IMR-90 (cell line): ENCODE data around the gene HNRNPM. TPM values are rescaled to one million over a fixed set of nuclear protein-coding genes. Genes with fewer than 3 reads are reported as not detected.

ENCODE experiments used
- ATAC-seq: fragments of 200-7000 bp; cut with Tn5 transposase; 2 replicates; pipeline ENCODE4 v1.9.1; 2020; ENCODE audit warnings: low read depth, mild to moderate bottlenecking, moderate library complexity
- BruUV-seq: library from RNA; stranded (reverse); fragments of 400-500 nt; replicated peaks from 2 replicates; lab custom pipeline; 2021; lab: Mats Ljungman, UMichigan
- CTCF ChIA-PET: fragments of 300-600 bp; formaldehyde crosslinking; extraction: SDS; loops from one replicate; lab custom pipeline; 2021; ENCODE audit warnings: antibody characterized with exemption; lab: Yijun Ruan, JAX
- POLR2A ChIA-PET: fragments of 300-600 bp; sonication (Branson Sonifier 250); formaldehyde crosslinking; loops from one replicate; lab custom pipeline; 2022; ENCODE audit warnings: antibody characterized with exemption; ENCODE audit not compliant: unreplicated experiment; lab: Charles Lee
- DNase-seq: peaks from one replicate; pipeline ENCODE4 v3.0.0; 2013
- H2AFZ ChIP-seq: replicated peaks from 2 replicates; pipeline ENCODE3; 2013; ENCODE audit warnings: low read length, mild to moderate bottlenecking; ENCODE audit not compliant: poor library complexity
- H2AK5ac ChIP-seq: 2 replicates; pipeline ENCODE4 v1.6.1; 2013; ENCODE audit warnings: low read depth, low read length, inconsistent platforms
- H2AK9ac ChIP-seq: replicated peaks from 2 replicates; pipeline ENCODE3; 2013; ENCODE audit warnings: mild to moderate bottlenecking, low read depth, low read length, moderate library complexity; ENCODE audit not compliant: poor library complexity
- H2BK120ac ChIP-seq: 2 replicates; pipeline ENCODE4 v1.6.1; 2013; ENCODE audit warnings: low read depth, low read length, inconsistent platforms
- H2BK15ac ChIP-seq: 3 replicates; pipeline ENCODE4 v1.6.1; 2013; ENCODE audit warnings: low read depth, low read length, inconsistent platforms
- H2BK20ac ChIP-seq: 2 replicates; pipeline ENCODE4 v1.6.1; 2013; ENCODE audit warnings: low read depth, mild to moderate bottlenecking, inconsistent platforms, low read length, moderate library complexity
- H2BK5ac ChIP-seq: 2 replicates; pipeline ENCODE4 v1.6.1; 2013; ENCODE audit warnings: mild to moderate bottlenecking, low read depth, low read length, inconsistent platforms; ENCODE audit not compliant: poor library complexity, severe bottlenecking
- H3K14ac ChIP-seq: replicated peaks from 2 replicates; pipeline ENCODE4 v1.6.1; 2013; ENCODE audit warnings: low read depth, low read length, inconsistent platforms
- H3K18ac ChIP-seq: 2 replicates; pipeline ENCODE4 v1.6.1; 2013; ENCODE audit warnings: low read depth, low read length, control low read depth
- H3K23ac ChIP-seq: 2 replicates; pipeline ENCODE4 v1.6.1; 2013; ENCODE audit warnings: low read depth, low read length, inconsistent platforms
- H3K27ac ChIP-seq: 2 replicates; pipeline ENCODE4 v1.5.1; 2013; ENCODE audit warnings: mild to moderate bottlenecking, control low read depth, low read length; ENCODE audit not compliant: insufficient read depth
- H3K27me3 ChIP-seq: 2 replicates; pipeline ENCODE4 v1.6.1; 2013; ENCODE audit warnings: low read length; ENCODE audit not compliant: control insufficient read depth, insufficient read depth
- H3K36me3 ChIP-seq: 2 replicates; pipeline ENCODE4 v1.6.1; 2013; ENCODE audit warnings: low read length, mixed read lengths; ENCODE audit not compliant: control insufficient read depth, insufficient read depth
- H3K4ac ChIP-seq: 2 replicates; pipeline ENCODE4 v1.6.1; 2013; ENCODE audit warnings: low read depth, low read length, inconsistent platforms
- H3K4me1 ChIP-seq: 2 replicates; pipeline ENCODE4 v1.6.1; 2013; ENCODE audit warnings: low read length, mixed read lengths; ENCODE audit not compliant: control insufficient read depth, insufficient read depth
- H3K4me2 ChIP-seq: 2 replicates; pipeline ENCODE4 v1.6.1; 2013; ENCODE audit warnings: low read depth, mild to moderate bottlenecking, control low read depth, low read length, moderate library complexity
- H3K4me3 ChIP-seq: 2 replicates; pipeline ENCODE4 v1.5.1; 2013; ENCODE audit warnings: low read depth, mild to moderate bottlenecking, control low read depth, low read length, moderate library complexity; ENCODE audit not compliant: insufficient read depth
- H3K56ac ChIP-seq: 2 replicates; pipeline ENCODE4 v1.6.1; 2013; ENCODE audit warnings: low read length, inconsistent platforms; ENCODE audit not compliant: insufficient read depth; ENCODE audit errors: extremely low read depth
- H3K79me1 ChIP-seq, 2 experiments: 2 replicates each; pipeline ENCODE4 v1.6.1; 2013; ENCODE audit warnings: low read length in 2 of 2, inconsistent platforms in 1 of 2, low read depth in 1 of 2
- H3K9ac ChIP-seq: 2 replicates; pipeline ENCODE4 v1.6.1; 2013; ENCODE audit warnings: low read depth, low read length, control low read depth
- H3K9me1 ChIP-seq: 2 replicates; pipeline ENCODE4 v1.6.1; 2013; ENCODE audit warnings: low read length, inconsistent platforms; ENCODE audit not compliant: insufficient read depth
- H3K9me3 ChIP-seq: 2 replicates; pipeline ENCODE4 v1.6.1; 2013; ENCODE audit warnings: low read length; ENCODE audit not compliant: control insufficient read depth, insufficient read depth
- H4K20me1 ChIP-seq: 2 replicates; pipeline ENCODE4 v1.6.1; 2013; ENCODE audit warnings: low read length, inconsistent platforms; ENCODE audit not compliant: insufficient read depth
- H4K5ac ChIP-seq: 2 replicates; pipeline ENCODE4 v1.6.1; 2013; ENCODE audit warnings: mild to moderate bottlenecking, low read depth, low read length, control low read depth
- H4K8ac ChIP-seq, 2 experiments: 2 replicates each; pipeline ENCODE4 v1.6.1; 2013; ENCODE audit warnings: low read depth in 2 of 2, low read length in 2 of 2, control low read depth in 1 of 2, inconsistent platforms in 1 of 2
- H4K91ac ChIP-seq: 2 replicates; pipeline ENCODE4 v1.6.1; 2013; ENCODE audit warnings: low read depth, low read length, inconsistent platforms; ENCODE audit not compliant: insufficient read depth
- BHLHE40 ChIP-seq: fragments of 150-350 bp; IDR thresholded peaks from 2 replicates; pipeline ENCODE4 v1.6.1; 2016; ENCODE audit warnings: mild to moderate bottlenecking, low read depth, low read length
- CEBPB ChIP-seq: IDR thresholded peaks from 2 replicates; pipeline ENCODE4 v1.6.1; 2012; ENCODE audit warnings: low read depth, low read length, improper control_type of control experiment
- whole genome bisulfite sequencing, 2 experiments: methylation state at CpG; one replicate each; pipeline versions ENCODE4 v1.1.5 to v1.1.7; 2013; ENCODE audit warnings: missing lambda C conversion rate in 2 of 2; ENCODE audit not compliant: insufficient read length in 1 of 2; ENCODE audit errors: extremely low coverage in 2 of 2; 5-methylcytosine and 5-hydroxymethylcytosine counted together
- dilution Hi-C: fragments of 300-500 bp; cut with HindIII; formaldehyde crosslinking; loops from one replicate; pipeline ENCODE4 v1.14.3; 2018; ENCODE audit warnings: low sequenced_read_pairs; ENCODE audit not compliant: unreplicated experiment
- in situ Hi-C: fragments of 300-500 bp; cut with MboI; formaldehyde crosslinking; loops from 3 replicates; pipeline ENCODE4 v1.14.3; 2019; ENCODE audit warnings: low sequenced_read_pairs, inconsistent platforms, mixed read lengths
- intact Hi-C: fragments of 100-400 bp; cut with micrococcal nuclease; formaldehyde crosslinking; loops from 2 replicates; pipeline ENCODE4 v1.10.0; 2022
- polyA plus RNA-seq, 3 experiments: library from polyadenylated mRNA; depleted of rRNA; stranded (reverse); fragments of >200 nt; gene quantifications; 2 replicates each; pipeline ENCODE4 v1.2.3, GENCODE V29; 2012; ENCODE audit warnings: low replicate concordance in 1 of 3
- total RNA-seq: library from RNA; depleted of rRNA; stranded (reverse); fragments of >200 nt; gene quantifications from 2 replicates; pipeline ENCODE4 v1.2.3, GENCODE V29; 2012

HNRNPM gene
- total and polyA plus RNA-seq, 2 of the 4 experiments (the other 2 are of a cell fraction): 75.6 to 197 TPM

GRCh38 chr19:8403098-8403819 is 41.5 kb upstream of the HNRNPM start:
- 91% methylated on average over 27 of the region's 44 CpGs; no CpG with 5 or more reads in 1 of the 2 experiments for WGBS, 2 experiments
- H3K56ac ChIP-seq: no peak overlapping the region
- DNase-seq: no peak

More at GRCh38 chr19:8403098-8403819, 41.5 kb upstream of the HNRNPM start:
- Histone ChIP-seq H2AK9ac (no peak overlapping the region), H3K4me3 (no peak overlapping the region), H3K9ac (no peak overlapping the region), H3K36me3 (peaks cover 37% of the 10 kb centered on the region), H4K91ac (no peak overlapping the region), H3K4me1 (no peaks in the 10 kb centered on the region), H2BK15ac (no peak overlapping the region), H3K14ac (no peak overlapping the region), H4K8ac (no peak overlapping the region), H3K9me3 (no peaks in the 10 kb centered on the region), H2AFZ (no peak overlapping the region), H3K9me1 (peaks cover 4% of the 10 kb centered on the region), H3K4ac (no peak overlapping the region), H3K4me2 (no peak overlapping the region), H4K5ac (no peak overlapping the region), H3K18ac (no peak overlapping the region), H2BK20ac (no peak overlapping the region), H4K20me1 (peaks cover 18% of the 10 kb centered on the region), H2AK5ac (no peak overlapping the region), H3K23ac (no peak overlapping the region), H2BK120ac (no peak overlapping the region), H3K27me3 (no peaks in the 10 kb centered on the region), H2BK5ac (no peak overlapping the region), H3K27ac (no peak overlapping the region), H3K79me1 (peaks cover 12 to 17% of the 10 kb centered on the region in 2 experiments)
- no peak for ATAC-seq
- in situ Hi-C loops (no loop called here), dilution Hi-C loops (no loop called here), intact Hi-C loops (no loop called here)
- no TSS peak for BruUV-seq
- CTCF ChIA-PET: no interaction called here
- TF ChIP-seq CEBPB (no peak), BHLHE40 (no peak)
- POLR2A ChIA-PET: no interaction called here
